IMR-90 (cell line): ENCODE measurements around the gene THOC6. TPM values are rescaled to one million over a fixed set of nuclear protein-coding genes. Genes with fewer than 3 reads are reported as not detected.

ENCODE experiments used
- ATAC-seq: fragments of 200-7000 bp; cut with Tn5 transposase; 2 replicates; pipeline ENCODE4 v1.9.1; 2020; ENCODE audit warnings: low read depth, mild to moderate bottlenecking, moderate library complexity
- BruUV-seq: library from RNA; stranded (reverse); fragments of 400-500 nt; replicated peaks from 2 replicates; lab custom pipeline; 2021; lab: Mats Ljungman, UMichigan
- CTCF ChIA-PET: fragments of 300-600 bp; formaldehyde crosslinking; extraction: SDS; loops from one replicate; lab custom pipeline; 2021; ENCODE audit warnings: antibody characterized with exemption; lab: Yijun Ruan, JAX
- POLR2A ChIA-PET: fragments of 300-600 bp; sonication (Branson Sonifier 250); formaldehyde crosslinking; loops from one replicate; lab custom pipeline; 2022; ENCODE audit warnings: antibody characterized with exemption; ENCODE audit not compliant: unreplicated experiment; lab: Charles Lee
- DNase-seq: peaks from one replicate; pipeline ENCODE4 v3.0.0; 2013
- H2AFZ ChIP-seq: replicated peaks from 2 replicates; pipeline ENCODE3; 2013; ENCODE audit warnings: low read length, mild to moderate bottlenecking; ENCODE audit not compliant: poor library complexity
- H2AK5ac ChIP-seq: 2 replicates; pipeline ENCODE4 v1.6.1; 2013; ENCODE audit warnings: low read depth, low read length, inconsistent platforms
- H2AK9ac ChIP-seq: replicated peaks from 2 replicates; pipeline ENCODE3; 2013; ENCODE audit warnings: mild to moderate bottlenecking, low read depth, low read length, moderate library complexity; ENCODE audit not compliant: poor library complexity
- H2BK120ac ChIP-seq: 2 replicates; pipeline ENCODE4 v1.6.1; 2013; ENCODE audit warnings: low read depth, low read length, inconsistent platforms
- H2BK15ac ChIP-seq: 3 replicates; pipeline ENCODE4 v1.6.1; 2013; ENCODE audit warnings: low read depth, low read length, inconsistent platforms
- H2BK20ac ChIP-seq: 2 replicates; pipeline ENCODE4 v1.6.1; 2013; ENCODE audit warnings: low read depth, mild to moderate bottlenecking, inconsistent platforms, low read length, moderate library complexity
- H2BK5ac ChIP-seq: 2 replicates; pipeline ENCODE4 v1.6.1; 2013; ENCODE audit warnings: mild to moderate bottlenecking, low read depth, low read length, inconsistent platforms; ENCODE audit not compliant: poor library complexity, severe bottlenecking
- H3K14ac ChIP-seq: replicated peaks from 2 replicates; pipeline ENCODE4 v1.6.1; 2013; ENCODE audit warnings: low read depth, low read length, inconsistent platforms
- H3K18ac ChIP-seq: 2 replicates; pipeline ENCODE4 v1.6.1; 2013; ENCODE audit warnings: low read depth, low read length, control low read depth
- H3K23ac ChIP-seq: 2 replicates; pipeline ENCODE4 v1.6.1; 2013; ENCODE audit warnings: low read depth, low read length, inconsistent platforms
- H3K27ac ChIP-seq: 2 replicates; pipeline ENCODE4 v1.5.1; 2013; ENCODE audit warnings: mild to moderate bottlenecking, control low read depth, low read length; ENCODE audit not compliant: insufficient read depth
- H3K27me3 ChIP-seq: 2 replicates; pipeline ENCODE4 v1.6.1; 2013; ENCODE audit warnings: low read length; ENCODE audit not compliant: control insufficient read depth, insufficient read depth
- H3K36me3 ChIP-seq: 2 replicates; pipeline ENCODE4 v1.6.1; 2013; ENCODE audit warnings: low read length, mixed read lengths; ENCODE audit not compliant: control insufficient read depth, insufficient read depth
- H3K4ac ChIP-seq: 2 replicates; pipeline ENCODE4 v1.6.1; 2013; ENCODE audit warnings: low read depth, low read length, inconsistent platforms
- H3K4me1 ChIP-seq: 2 replicates; pipeline ENCODE4 v1.6.1; 2013; ENCODE audit warnings: low read length, mixed read lengths; ENCODE audit not compliant: control insufficient read depth, insufficient read depth
- H3K4me2 ChIP-seq: 2 replicates; pipeline ENCODE4 v1.6.1; 2013; ENCODE audit warnings: low read depth, mild to moderate bottlenecking, control low read depth, low read length, moderate library complexity
- H3K4me3 ChIP-seq: 2 replicates; pipeline ENCODE4 v1.5.1; 2013; ENCODE audit warnings: low read depth, mild to moderate bottlenecking, control low read depth, low read length, moderate library complexity; ENCODE audit not compliant: insufficient read depth
- H3K56ac ChIP-seq: 2 replicates; pipeline ENCODE4 v1.6.1; 2013; ENCODE audit warnings: low read length, inconsistent platforms; ENCODE audit not compliant: insufficient read depth; ENCODE audit errors: extremely low read depth
- H3K79me1 ChIP-seq, 2 experiments: 2 replicates each; pipeline ENCODE4 v1.6.1; 2013; ENCODE audit warnings: low read length in 2 of 2, inconsistent platforms in 1 of 2, low read depth in 1 of 2
- H3K9ac ChIP-seq: 2 replicates; pipeline ENCODE4 v1.6.1; 2013; ENCODE audit warnings: low read depth, low read length, control low read depth
- H3K9me1 ChIP-seq: 2 replicates; pipeline ENCODE4 v1.6.1; 2013; ENCODE audit warnings: low read length, inconsistent platforms; ENCODE audit not compliant: insufficient read depth
- H3K9me3 ChIP-seq: 2 replicates; pipeline ENCODE4 v1.6.1; 2013; ENCODE audit warnings: low read length; ENCODE audit not compliant: control insufficient read depth, insufficient read depth
- H4K20me1 ChIP-seq: 2 replicates; pipeline ENCODE4 v1.6.1; 2013; ENCODE audit warnings: low read length, inconsistent platforms; ENCODE audit not compliant: insufficient read depth
- H4K5ac ChIP-seq: 2 replicates; pipeline ENCODE4 v1.6.1; 2013; ENCODE audit warnings: mild to moderate bottlenecking, low read depth, low read length, control low read depth
- H4K8ac ChIP-seq, 2 experiments: 2 replicates each; pipeline ENCODE4 v1.6.1; 2013; ENCODE audit warnings: low read depth in 2 of 2, low read length in 2 of 2, control low read depth in 1 of 2, inconsistent platforms in 1 of 2
- H4K91ac ChIP-seq: 2 replicates; pipeline ENCODE4 v1.6.1; 2013; ENCODE audit warnings: low read depth, low read length, inconsistent platforms; ENCODE audit not compliant: insufficient read depth
- BHLHE40 ChIP-seq: fragments of 150-350 bp; IDR thresholded peaks from 2 replicates; pipeline ENCODE4 v1.6.1; 2016; ENCODE audit warnings: mild to moderate bottlenecking, low read depth, low read length
- CEBPB ChIP-seq: IDR thresholded peaks from 2 replicates; pipeline ENCODE4 v1.6.1; 2012; ENCODE audit warnings: low read depth, low read length, improper control_type of control experiment
- CHD1 ChIP-seq: IDR thresholded peaks from 2 replicates; pipeline ENCODE4 v1.6.1; 2012; ENCODE audit warnings: low read depth, low read length, improper control_type of control experiment
- MAZ ChIP-seq: IDR thresholded peaks from 2 replicates; pipeline ENCODE4 v1.6.1; 2012; ENCODE audit warnings: low read depth, mild to moderate bottlenecking, low read length, improper control_type of control experiment, moderate library complexity, borderline replicate concordance
- NFE2L2 ChIP-seq: fragments of 150-350 bp; IDR thresholded peaks from 2 replicates; pipeline ENCODE4 v1.6.1; 2016; ENCODE audit warnings: low read depth, mild to moderate bottlenecking, low read length
- POLR2A ChIP-seq: IDR thresholded peaks from 2 replicates; pipeline ENCODE4 v1.6.1; 2012; ENCODE audit warnings: mild to moderate bottlenecking, low read depth, low read length
- RAD21 ChIP-seq: IDR thresholded peaks from 2 replicates; pipeline ENCODE4 v1.6.1; 2012; ENCODE audit warnings: low read length, improper control_type of control experiment
- RCOR1 ChIP-seq: IDR thresholded peaks from 2 replicates; pipeline ENCODE4 v1.6.1; 2012; ENCODE audit warnings: mild to moderate bottlenecking, low read length, improper control_type of control experiment; ENCODE audit not compliant: insufficient replicate concordance
- WGBS, 2 experiments: methylation state at CpG; one replicate each; pipeline versions ENCODE4 v1.1.5 to v1.1.7; 2013; ENCODE audit warnings: missing lambda C conversion rate in 2 of 2; ENCODE audit not compliant: insufficient read length in 1 of 2; ENCODE audit errors: extremely low coverage in 2 of 2; 5-methylcytosine and 5-hydroxymethylcytosine counted together
- dilution Hi-C: fragments of 300-500 bp; cut with HindIII; formaldehyde crosslinking; loops from one replicate; pipeline ENCODE4 v1.14.3; 2018; ENCODE audit warnings: low sequenced_read_pairs; ENCODE audit not compliant: unreplicated experiment
- in situ Hi-C: fragments of 300-500 bp; cut with MboI; formaldehyde crosslinking; loops from 3 replicates; pipeline ENCODE4 v1.14.3; 2019; ENCODE audit warnings: low sequenced_read_pairs, inconsistent platforms, mixed read lengths
- intact Hi-C: fragments of 100-400 bp; cut with micrococcal nuclease; formaldehyde crosslinking; loops from 2 replicates; pipeline ENCODE4 v1.10.0; 2022
- polyA plus RNA-seq, 3 experiments: library from polyadenylated mRNA; depleted of rRNA; stranded (reverse); fragments of >200 nt; gene quantifications; 2 replicates each; pipeline ENCODE4 v1.2.3, GENCODE V29; 2012; ENCODE audit warnings: low replicate concordance in 1 of 3
- total RNA-seq: library from RNA; depleted of rRNA; stranded (reverse); fragments of >200 nt; gene quantifications from 2 replicates; pipeline ENCODE4 v1.2.3, GENCODE V29; 2012
- TF ChIP-seq, protein P1 (sequence below): fragments of 150-350 bp; IDR thresholded peaks from 2 replicates; pipeline ENCODE4 v1.6.1; 2016; ENCODE audit warnings: low read depth, mild to moderate bottlenecking, low read length, moderate library complexity, borderline replicate concordance

THOC6 gene
- total and polyA plus RNA-seq, 2 of the 4 experiments (the other 2 are of a cell fraction), result 16.8 to 23.1 TPM

DNA sequence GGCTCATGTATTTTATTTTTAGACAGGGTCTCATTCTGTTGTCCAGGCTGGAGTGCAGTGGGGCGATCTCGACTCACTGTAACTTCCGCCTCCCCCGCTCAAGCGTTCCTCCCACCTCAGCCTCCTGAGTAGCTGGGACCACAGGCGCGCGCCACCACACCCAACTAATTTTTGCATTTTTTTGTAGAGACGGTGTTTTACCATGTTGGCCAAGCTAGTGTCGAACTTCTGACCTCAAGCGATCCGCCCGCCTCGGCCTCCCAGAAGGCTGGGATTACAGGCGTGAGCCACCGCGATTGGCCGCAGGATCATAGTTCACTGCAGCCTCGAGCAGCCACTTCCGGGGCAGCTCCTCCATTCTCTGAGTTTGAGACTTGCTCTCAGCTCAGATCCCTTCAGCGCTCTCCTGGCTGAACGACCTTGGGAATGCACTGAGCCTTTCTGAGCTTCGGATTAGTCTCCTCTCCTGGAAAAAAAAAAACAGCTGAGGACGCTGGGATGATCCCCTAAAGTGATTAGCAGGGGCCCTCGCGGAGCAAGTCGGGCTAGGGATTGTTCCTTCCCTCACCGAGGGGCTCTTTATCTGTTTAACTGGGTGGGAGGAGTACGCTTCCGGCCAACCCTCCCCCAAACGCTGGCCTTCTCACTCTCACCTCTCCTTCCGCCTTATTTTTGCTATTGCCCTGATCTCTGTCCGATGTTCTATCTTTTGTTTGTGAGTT lies 42.5 kb upstream of the THOC6 start (continued):
- TF ChIP-seq, protein P1, sequence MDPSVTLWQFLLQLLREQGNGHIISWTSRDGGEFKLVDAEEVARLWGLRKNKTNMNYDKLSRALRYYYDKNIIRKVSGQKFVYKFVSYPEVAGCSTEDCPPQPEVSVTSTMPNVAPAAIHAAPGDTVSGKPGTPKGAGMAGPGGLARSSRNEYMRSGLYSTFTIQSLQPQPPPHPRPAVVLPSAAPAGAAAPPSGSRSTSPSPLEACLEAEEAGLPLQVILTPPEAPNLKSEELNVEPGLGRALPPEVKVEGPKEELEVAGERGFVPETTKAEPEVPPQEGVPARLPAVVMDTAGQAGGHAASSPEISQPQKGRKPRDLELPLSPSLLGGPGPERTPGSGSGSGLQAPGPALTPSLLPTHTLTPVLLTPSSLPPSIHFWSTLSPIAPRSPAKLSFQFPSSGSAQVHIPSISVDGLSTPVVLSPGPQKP, result no peak

DNA sequence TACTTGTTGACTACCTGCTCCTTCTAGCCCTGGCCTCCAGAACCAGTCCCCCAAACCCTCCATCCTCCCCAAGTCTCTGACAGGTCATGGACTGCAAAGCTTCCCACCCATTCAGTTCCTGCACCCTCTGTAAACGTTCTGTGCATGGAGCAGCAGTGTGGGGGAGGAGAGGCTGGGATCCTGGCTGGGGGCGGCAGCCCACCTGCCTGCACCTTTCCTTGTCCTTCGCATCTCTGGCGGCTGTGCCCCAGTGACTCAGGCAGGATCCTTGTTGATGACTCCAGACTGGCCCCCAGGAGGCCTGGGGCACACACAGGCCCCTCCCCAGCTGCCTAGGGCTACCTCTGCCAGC lies 42.0 kb upstream of the THOC6 start:
- ATAC-seq, result no peak
- H3K4me2 ChIP-seq, result no peak overlapping the region
- CTCF ChIA-PET, result no interaction called here

More for the DNA sequence above, 42.0 kb upstream of the THOC6 start:
- Histone ChIP-seq H2AFZ (peak overlapping the region; percentile 41), H3K9ac (no peak overlapping the region), H3K27ac (no peak overlapping the region), H2BK5ac (no peak overlapping the region), H3K27me3 (no peaks in the 10 kb centered on the region; the same call in 1 of the 2 replicates), H3K18ac (no peak overlapping the region), H2AK5ac (peak overlapping the region; percentile 74; the same call in 1 of the 2 replicates), H3K4me3 (no peak overlapping the region), H3K9me1 (0 out of 2 replicates have a peak, but pooled peaks cover 4% of the 10 kb centered on the region), H3K14ac (no peak overlapping the region), H2AK9ac (peak overlapping the region; percentile 85), H4K20me1 (no peaks in the 10 kb centered on the region), H3K56ac (no peak overlapping the region), H3K79me1 (peaks cover 14 to 22% of the 10 kb centered on the region in 2 experiments), H4K8ac (peak overlapping the region in 1 of 2 experiments; percentile 99; a peak in 1 of 4 replicates), H3K4me1 (peaks cover 6% of the 10 kb centered on the region), H3K4ac (no peak overlapping the region), H4K91ac (no peak overlapping the region), H4K5ac (no peak overlapping the region), H3K9me3 (no peaks in the 10 kb centered on the region), H3K23ac (peak overlapping the region; percentile 15; the same call in 1 of the 2 replicates), H2BK120ac (no peak overlapping the region), H2BK15ac (no peak overlapping the region), H2BK20ac (no peak overlapping the region), H3K36me3 (no peaks in the 10 kb centered on the region)
- TF ChIP-seq CEBPB, result no peak
- TF ChIP-seq BHLHE40, result no peak
- TF ChIP-seq RCOR1, result no peak
- no peak for TF ChIP-seq CHD1
- TF ChIP-seq RAD21, result no peak
- TF ChIP-seq POLR2A, result no peak
- TF ChIP-seq MAZ, result no peak
- TF ChIP-seq, protein P1, result no peak
- no peak for TF ChIP-seq NFE2L2
- in situ Hi-C loops (no loop called here), intact Hi-C loops (no loop called here), dilution Hi-C loops (no loop called here)
- 80% methylated on average over 2 of the region's 4 CpGs; no CpG with 5 or more reads in 1 of the 2 experiments for WGBS, 2 experiments
- BruUV-seq, result no TSS peak
- POLR2A ChIA-PET, result interaction anchor here (0.6 kb wide), 1 partner anchor 87 kb away, joined by 5 read pairs; no protein-coding TSS in a partner anchor
- no peak for DNase-seq
